Measurements from ENCODE around the gene PEX14.

PEX14 gene

GRCh38 chr1:10678852-10679251, 204.1 kb downstream of the PEX14 start:
- no peak for DNase-seq (ENCODE audit: low read depth in 2 of 2)

DNA sequence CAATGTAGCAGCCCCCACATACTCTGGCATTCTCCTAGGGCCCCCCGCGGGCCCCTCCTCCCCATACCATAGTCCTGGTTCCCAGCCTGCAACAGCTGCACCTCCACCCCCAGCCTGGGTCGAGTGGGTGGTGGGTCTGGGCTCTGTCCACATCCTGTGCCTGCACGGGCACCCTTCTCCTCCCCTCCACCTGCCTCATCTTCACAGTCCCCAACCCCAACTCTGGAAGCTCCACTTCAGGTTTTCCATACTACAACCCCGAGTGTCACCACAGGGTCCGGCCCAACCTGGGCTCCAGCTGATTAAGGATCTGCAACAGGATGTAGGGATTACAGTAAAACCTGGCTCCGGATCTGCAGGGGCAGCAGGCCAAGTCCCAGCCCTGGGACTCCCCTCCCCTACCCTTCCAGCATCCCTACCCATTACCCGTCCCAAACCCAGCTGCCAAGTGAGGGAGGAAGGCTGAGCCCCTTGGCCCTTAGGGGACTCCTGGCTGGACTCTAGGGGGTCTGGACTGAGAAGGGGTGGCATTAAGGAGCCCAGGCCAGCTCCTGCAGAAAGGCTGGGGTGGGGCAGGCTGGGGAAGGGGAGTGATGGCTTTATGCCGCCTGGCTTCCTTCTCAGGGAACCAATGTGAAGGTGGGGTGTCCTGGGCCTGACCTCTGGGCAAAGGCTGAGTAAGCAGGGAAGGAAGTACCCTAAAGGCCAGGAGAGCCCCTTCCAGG, 204.9 kb downstream of the PEX14 start:
- DNase-seq (ENCODE audit: low read depth in 2 of 2): peak; percentile 22 to 42

Data from fibroblast of skin of left quadriceps (primary cell).